HG02938 (cell line): ENCODE data around the gene PTDSS2.

Source experiments
- ATAC-seq: cut with Tn5 transposase; IDR thresholded peaks from one replicate; pipeline ENCODE4 v1.9.1; 2021; ENCODE audit warnings: mild to moderate bottlenecking, moderate library complexity; ENCODE audit not compliant: unreplicated experiment

The PTDSS2 gene

DNA sequence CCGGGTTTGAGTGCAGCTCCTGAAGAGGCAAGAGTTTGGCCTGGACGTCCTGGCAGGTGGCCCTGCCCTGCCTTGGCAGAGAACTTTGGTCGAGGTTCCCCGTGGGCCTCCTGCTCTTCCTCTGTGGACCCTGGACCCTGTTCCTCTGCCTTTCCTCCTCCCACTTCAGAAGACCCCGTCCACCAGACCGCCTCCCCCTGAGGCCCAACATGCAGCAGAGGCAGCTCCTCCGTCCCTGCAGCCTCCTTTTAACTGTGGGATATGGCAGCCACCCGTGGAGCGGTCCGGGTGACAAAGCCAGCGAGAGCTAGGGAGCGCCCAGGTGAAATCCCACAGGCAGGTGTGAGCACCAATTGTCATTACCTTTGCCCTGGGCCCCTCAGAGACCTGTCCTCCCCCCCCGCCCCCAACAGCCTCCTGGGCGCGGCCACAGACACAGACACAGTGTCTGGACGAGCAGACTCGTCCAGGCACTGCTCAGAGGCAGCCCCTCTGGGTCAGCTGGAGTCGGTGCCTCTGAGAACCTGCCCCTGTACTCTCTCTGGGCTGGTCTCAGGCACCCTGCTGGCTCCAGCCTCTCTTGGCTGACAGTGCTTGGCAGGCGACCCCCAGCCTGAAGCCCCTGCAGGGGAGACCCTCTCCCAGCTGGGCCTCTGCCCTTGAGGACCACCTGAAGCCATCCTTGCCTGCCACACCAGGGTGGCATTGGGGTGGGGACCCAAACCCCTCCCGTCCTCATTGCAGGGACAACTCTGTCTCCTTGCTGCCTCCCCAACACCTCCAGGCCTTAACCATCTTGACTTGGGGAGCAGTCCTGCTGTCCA, 4.1 kb upstream of the PTDSS2 start:
- no peak for ATAC-seq

DNA sequence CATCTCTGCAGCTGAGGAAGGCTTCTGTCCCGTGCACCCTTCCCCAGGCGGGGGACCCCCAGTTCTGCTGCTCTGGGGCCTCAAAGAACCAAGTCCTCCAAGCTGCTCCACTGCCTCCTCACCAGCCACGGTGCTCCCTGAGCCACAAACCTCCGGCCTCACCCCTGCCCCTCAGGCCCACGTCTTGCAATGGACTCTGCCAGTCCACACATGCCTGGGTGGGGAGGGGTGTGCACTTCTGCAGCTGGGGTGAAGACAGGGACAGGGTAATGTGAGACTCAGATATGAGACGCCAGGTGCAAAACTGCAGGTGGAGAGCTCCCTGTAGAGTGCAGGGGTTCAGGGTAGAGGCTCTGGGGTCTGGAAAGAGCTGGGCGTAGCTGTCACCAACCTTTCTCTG, 3.2 kb upstream of the PTDSS2 start:
- ATAC-seq, result no peak

DNA sequence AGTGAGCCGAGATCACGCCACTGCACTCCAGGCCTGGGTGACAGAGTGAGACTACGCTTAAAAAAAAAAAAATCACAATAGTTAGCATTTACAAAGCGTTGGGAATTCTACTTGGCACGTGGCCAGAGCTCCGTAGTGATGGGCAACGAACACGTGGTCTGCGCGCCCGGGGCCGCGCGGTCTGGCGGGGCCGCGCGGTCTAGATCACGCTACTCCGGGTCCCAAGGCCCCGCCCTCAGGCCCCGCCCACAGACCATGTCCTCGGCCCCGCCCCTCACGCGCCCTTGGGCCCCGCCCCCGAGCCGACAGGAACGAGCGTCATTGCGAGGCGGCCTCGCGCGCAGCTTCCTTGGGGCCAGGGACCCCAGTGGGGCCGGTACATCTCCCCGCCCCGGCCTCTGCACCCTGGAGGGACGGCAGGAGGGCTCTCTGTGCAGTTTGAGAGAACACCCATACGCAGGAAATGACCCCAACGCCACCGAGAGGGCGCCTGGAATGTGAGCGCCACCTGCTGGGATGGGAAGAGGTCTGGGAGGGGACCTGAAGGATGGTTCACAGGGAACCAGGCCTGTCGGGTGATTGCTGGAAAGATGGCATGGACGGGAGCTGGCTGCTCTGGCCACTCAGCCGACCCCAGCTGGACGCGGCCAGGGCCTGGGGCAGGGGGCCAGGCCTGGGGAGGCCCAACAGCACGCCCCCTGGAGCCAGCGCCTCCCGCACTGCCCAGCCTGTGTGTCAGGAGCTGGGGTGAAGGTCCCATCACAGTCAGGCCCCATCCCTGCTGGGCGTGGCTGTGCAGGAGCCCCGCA, 2.0 kb upstream of the PTDSS2 start:
- peak; percentile 45 for ATAC-seq

DNA sequence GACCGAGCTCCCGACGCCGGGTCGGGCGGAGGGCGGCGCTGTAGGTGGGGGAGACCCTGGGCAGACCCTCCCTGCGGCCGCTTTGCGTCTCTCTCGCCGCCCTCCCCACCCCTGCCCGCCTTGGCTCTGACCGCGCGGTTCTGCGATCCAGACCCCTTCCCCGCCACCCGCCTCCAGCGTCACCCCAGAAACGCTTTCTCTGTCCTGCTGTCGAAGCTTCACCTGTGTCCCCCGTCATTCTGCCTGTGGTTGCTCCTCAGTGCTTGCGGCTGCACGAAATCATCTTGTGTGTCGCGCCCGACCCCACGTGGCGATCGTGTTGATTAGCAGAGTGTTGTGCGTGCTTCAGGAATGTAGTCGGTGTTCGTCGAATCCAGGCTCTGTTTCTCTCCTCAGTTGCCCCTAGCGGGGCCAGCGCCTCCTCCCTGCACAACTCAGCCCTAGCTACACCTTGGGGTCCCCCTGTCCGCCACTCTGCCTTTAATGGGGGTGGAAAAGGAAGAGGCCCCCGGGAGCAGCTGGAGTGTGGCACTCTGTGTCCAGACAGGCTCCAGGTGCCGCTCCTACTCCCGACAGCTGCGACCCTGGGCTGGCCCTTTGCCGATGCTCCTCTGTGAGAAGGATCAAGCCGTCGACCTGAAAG, 851 bp downstream of the PTDSS2 start:
- no peak for ATAC-seq

DNA sequence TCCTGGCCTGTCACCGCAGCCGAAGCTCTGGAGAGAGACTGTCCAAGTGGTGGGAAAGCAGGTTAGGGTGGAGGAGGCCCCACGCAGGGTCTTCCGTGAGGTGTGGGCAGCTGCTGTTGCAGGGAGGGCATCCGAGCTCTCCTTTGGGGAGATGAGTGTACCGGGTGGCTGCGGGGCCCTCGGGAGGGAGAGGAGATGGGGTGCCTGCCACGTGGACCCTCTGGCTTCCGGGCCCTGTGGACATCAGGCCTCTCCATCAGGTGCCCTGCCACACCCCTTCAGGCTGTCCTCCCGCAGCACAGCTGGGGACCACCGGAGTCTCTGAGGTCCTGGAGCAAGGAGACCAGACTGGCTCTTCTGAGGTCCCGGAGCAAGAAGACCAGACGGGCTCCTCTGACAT, 1.7 kb downstream of the PTDSS2 start:
- no peak for ATAC-seq

DNA sequence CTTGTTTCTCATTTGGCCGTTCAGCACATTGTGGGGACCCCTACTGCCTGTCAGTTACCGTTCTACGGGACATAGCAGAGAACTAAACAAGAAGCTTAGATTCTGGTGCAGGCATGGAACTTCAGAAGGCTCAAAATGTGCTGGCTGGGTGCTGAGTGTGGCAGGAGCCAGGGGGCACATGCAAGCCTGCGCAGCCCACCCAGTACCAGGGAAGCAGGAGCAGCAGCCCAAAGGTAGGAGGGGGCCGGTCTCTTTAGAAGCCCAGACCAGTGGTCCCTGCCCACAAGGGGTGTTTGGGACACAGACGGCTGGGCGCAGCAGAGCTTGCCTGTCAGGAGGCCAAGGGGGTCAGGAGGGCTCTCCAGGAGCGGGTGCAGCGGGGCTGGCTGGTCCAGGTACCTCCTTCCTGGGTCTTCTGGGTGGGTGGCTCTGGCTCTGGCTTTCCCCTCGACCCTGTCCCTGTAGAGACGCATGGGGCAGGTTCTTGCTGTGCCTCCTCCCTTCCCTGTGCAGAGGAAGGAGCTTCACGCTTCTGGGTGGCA, 2.2 kb downstream of the PTDSS2 start:
- no peak for ATAC-seq

DNA sequence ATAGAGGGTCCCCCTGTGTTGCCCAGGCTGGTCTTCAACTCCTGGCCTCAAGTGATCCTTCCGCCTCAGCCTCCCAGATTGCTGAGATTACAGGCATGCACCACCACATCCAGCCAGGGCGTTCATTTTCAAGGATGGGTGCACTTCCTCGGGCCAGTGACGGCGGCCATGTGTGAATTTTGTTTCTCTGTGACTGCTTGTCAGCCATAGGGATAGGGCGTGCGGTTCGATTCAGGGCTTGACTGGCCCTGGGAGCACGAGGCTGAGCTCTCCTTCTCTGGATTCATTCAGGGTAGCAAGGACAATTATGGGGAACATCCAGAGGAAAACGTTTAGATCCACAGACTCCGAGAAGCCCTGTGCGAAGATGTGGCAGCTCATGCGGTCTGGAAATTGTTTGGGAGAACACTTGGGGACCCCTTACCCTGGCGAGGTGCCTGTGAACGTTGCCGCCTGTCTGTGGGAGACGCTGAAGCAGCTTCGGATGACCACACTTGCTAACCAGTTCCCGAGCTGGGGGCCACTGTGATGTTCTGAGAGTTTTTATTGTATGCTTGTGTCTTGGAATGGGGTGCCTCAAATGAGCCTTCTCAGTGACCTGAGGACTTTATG, 2.9 kb downstream of the PTDSS2 start:
- ATAC-seq, result no peak

DNA sequence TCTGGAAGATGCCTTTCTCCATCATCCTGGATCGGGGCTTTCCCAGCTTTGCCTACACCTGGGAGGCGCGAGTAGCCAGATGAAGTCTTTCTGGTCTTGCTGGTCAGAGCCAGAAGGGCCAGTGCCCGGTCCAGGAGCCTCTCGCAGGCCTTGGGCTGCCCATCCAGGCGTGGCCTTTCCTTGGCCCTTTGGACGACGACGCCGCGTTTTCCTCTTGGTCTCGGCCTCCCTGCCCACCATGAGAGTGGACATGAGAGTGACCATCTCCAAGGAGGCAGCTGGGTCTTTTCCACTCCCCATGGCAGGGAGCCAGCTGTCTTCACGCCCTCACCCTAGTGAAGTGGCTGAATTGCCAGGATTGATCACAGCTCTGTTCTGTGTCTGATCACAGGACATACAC, 3.5 kb downstream of the PTDSS2 start:
- ATAC-seq, result no peak

DNA sequence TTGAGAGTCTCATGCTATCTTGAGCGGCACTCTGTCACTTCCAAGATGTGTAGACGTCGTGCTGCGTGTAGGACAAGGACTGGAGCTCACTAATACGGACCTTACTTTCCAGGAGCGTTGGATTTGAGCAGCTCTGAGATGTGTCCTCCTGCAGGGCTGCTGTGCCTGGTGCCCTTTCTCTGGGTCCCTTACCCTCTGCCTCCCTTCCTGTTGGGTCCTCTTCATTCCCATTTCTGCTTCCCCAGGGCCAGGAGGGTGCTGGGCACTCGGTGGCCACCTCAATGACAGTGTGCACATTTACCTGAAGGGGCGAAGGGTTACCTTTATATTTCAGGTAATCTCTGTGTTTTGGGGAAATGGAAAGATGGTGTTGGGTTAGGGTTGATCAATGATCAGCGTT, 4.0 kb downstream of the PTDSS2 start:
- ATAC-seq, result no peak

DNA sequence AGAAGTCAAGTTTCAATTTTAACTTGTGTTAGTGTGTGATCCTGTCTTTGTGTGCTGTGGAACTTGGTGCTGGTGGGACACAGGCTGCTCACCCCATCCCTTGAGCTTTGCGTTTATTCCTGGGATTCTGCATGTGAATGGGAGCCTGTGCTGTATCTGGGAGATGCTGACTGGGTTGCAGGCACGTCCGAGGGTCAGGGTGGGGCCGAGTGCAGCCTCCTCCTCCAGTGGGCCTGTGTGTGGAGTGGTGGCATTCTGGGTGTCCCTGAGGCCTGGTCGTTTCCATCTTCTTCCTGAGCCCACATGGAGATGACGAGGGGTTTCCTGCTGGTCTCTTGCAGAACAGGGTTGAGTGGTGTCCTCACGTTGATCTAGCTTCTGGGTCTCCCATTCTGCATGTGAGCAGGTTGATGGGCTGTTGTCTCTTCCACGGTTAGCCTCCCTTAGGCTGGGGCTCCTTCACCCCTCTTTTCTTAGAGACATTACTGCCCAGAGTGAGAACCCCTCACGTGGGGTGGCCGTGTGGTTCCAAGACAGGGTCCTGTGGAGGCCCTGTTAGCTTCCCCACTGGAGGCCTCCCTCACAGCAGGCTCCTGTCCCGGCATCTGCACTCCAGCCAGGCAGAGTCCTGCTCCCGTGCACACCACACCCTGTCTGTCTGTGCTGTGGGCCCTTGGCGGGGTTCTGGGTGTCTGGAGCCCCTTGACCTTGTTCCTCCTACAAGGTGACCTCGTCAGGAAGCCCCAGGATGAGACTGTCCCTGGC, 4.9 kb downstream of the PTDSS2 start:
- no peak for ATAC-seq

DNA sequence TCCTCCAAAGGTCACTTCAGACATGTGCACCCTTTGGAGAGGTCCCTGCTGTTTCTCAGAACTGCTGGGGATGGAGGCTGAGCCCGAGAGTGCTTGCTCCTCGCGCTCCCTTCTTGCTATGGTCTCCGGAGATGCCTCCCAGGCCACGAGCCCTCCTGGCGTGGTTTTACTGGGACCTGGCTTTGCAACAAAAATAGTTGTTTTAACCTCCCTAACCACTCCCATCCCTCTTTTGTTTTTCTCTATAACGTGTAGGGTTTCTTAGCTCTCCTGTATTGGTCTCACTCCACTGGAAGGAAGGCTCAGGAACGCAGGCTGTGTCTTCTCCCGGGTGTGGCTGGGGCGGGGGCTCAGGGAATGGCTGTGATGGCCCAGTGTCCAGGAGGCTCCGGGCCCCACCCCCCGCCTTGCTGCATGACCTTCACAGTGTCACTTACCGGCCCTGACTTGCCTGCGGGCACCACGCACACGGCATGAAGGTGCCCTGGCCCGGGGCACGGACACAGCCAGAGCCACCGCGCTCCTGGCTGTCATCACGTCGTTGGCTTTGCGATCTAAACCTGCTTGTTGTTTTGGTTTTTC, 5.6 kb downstream of the PTDSS2 start:
- no peak for ATAC-seq

DNA sequence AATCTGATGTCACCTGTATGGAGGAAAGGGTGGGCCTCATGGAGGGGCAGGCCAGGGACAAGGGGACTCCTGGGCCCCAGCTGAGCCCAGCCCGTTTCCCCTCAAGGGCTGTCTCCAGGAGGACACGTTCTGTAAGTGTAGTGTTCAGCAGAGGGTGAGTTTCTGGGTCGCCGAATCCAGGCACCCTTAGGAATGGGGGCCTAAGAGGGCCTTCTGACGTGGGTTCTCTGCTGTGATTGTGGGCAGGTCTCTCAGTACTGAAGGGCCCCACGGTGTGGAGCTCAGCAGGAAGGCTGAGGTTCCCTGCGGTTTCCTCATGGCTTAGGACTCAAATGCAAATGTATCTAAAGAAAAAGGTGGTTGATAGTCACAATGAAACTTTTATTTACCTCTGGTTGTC, 6.5 kb downstream of the PTDSS2 start:
- ATAC-seq, result no peak

DNA sequence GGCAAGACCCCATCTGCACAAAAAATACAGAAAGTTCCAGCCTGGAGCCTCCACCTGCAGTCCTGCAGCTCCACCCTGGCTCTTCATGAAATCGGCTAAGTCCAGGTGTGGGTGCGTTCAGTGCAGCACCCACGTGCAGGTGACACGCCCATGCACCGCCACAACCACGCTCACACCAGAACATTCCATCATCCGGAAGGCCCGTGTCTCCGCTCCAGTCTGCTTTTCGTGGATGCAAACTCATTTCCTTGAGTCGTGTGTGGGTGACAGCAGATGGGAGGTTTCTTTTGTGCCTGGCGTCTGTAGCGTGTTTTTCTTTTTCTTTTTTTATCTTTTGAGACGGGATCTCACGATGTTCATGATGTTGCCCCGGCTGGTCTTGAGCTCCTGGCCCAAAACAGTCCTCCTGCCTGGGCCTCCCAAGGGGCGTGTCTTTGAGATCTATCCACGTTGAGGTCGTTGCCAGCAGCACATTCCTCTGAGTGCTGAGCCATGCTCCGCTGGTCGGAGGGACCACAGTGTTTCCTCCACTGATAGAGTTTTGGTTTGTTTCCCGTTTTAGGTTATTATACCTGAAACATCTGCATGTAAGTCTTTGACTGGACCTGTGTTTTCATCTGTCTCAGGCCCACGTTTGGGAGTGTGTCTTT, 7.2 kb downstream of the PTDSS2 start:
- no peak for ATAC-seq

DNA sequence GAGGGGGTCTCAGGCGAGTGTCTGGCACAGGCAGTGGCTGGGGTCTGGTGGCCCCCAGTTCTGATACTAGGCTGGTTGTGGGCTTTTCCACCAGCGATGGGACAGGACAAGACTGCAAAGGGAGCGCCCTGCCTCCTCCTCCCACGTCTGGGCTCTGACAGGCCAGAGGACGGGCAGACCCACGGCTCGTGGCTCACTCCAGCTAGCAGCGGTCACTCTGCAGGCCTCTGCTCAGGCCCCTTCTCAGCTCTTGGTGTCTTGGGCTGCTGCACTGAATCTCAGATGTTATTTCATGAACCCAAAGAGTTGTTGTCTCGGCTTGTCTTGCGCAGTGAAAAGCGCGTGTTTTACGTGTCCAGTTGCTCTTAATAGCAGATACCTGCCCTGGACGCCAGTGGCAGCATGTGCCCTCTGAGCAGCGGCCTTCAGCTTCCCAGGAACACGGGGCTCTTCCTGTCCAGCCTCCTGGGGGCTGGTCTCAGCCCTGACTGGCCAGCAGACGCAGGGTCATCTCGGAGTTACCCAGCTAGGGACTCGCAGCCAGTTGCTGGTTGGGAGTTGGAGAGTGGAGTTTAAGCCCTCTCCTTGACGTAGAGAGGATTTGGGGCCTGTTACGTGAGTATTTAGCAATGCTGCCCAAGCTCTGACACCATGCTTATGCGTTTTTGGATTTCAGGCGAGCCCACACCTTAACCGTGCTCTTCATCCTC, 9.6 kb downstream of the PTDSS2 start:
- ATAC-seq, result no peak

DNA sequence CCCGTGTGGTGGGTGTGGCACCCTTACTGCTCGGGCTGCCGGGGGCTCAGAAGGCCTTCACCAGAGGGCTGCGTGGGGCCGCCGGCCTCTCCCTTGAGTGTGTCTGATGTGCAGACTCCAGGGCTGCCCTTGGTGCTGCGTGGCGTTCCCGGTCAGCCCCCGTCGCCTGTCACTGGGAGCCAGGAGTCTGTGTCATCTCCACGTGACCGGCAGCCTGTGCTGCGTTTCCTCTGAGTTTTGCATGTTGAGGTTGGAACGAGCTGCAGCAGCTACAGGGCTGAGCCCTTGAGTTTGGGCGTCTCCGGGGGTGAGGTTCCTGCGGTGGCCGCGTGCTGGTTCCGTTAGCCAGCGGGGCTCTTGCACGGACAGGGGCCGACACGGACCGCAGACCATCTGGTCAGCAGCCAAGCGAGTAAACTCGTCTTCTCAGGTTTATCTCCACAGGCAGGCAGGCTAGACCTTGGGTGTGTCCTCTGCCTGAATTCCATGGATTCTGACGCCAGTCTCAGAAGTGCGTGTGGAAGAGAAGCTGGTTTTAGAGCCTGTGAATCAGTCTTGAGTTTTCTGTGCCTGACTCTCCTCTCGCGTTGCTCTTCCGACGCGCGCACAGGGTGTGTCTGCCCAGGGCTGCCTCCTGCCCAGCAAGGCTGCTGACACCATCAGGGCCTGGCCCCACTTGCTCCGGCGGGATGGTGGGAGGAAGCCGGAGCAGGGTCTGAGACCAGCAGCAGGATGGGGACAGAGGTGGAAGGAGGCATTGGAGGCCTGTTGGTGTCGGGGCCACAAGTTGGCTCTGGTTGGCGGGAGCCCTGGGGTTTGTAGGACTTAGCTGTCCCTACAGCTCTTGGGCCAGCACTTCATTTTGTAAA, 10.5 kb downstream of the PTDSS2 start:
- no peak for ATAC-seq

DNA sequence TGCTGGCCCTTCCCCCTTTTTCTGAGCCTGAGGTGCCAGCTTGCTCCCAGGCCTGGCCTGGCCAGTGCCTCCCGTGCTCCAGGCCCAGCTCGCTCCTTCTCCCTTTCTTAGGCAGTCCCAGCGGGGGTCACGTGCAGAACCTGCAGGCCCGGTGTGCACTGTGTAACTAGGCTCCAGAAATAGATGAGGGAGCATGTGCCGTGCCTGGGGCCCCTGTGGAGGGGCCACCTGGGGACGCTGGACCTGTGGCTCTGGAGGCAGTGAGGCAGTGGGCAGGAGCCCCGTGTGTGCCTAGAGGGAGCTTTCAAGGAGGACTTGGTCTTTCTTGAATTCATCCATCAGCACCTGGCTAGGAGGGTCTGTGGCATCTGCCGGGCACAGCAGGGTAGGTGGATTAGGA, 11.5 kb downstream of the PTDSS2 start:
- no peak for ATAC-seq

DNA sequence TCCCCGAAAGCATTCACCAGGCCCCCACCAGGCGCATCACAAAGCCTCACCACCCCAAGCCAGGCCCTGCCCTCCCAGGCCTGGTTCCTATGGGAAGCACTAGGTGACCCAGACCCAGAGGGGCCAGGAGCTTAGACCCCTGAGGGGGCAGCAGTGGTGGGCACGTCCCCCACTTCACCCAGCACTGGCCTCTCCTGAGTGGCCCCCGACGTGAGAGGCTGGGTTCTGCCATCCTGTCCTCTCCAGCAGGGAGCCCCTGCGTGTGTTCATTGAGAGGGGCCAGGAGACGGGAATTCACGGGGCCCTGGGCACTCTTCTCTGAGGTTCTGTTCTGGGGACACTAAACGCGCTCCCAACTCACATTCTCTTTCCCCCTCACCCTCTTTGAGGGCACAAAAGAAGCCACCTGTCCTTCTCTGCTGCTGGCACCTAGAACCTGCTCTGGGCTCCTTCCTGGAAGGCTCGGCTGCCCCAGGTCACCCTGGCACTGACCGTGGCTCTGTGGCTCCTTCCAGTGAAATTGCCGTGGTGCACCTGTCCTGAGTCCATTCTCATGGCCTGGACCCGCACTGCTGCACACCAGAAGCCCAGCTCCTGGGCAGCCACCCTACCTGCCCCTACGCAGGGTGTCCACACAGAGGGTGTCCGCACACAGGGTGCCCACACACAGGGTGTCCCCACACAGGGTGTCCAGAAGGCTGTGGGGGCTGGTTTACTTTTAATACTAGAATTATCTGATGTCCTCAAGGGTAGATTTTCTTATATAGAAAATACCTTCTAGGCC, 12.2 kb downstream of the PTDSS2 start:
- no peak for ATAC-seq
